Effector memory CD4-positive, alpha-beta T cell (primary cell): ENCODE measurements around the gene IPCEF1.
"Not testable (repeated sequence)": the region's sequence is repeated elsewhere in the genome, so short reads cannot be mapped to it uniquely, and the experiment has no call there.

Source experiments
- DNase-seq, 3 donors: peaks; one replicate each; pipeline ENCODE4 v3.0.0-alpha.2; 2020
- H3K27ac ChIP-seq: 2 replicates; pipeline ENCODE4 v1.7.0; 2013; ENCODE audit warnings: mild to moderate bottlenecking, low read length, moderate library complexity; ENCODE audit not compliant: insufficient read depth, poor library complexity, severe bottlenecking
- H3K27me3 ChIP-seq: replicated peaks from 2 replicates; pipeline ENCODE4 v1.7.0; 2013; ENCODE audit warnings: mild to moderate bottlenecking, low read length; ENCODE audit not compliant: insufficient read depth, control insufficient read depth, poor library complexity, severe bottlenecking
- H3K36me3 ChIP-seq: 2 replicates; pipeline ENCODE4 v1.7.0; 2013; ENCODE audit warnings: mild to moderate bottlenecking, low read length, moderate library complexity; ENCODE audit not compliant: control insufficient read depth, insufficient read depth
- H3K4me1 ChIP-seq: 2 replicates; pipeline ENCODE4 v1.7.0; 2013; ENCODE audit warnings: low read length, mild to moderate bottlenecking; ENCODE audit not compliant: control insufficient read depth, insufficient read depth, poor library complexity, severe bottlenecking
- H3K4me3 ChIP-seq: 2 replicates; pipeline ENCODE4 v1.7.0; 2013; ENCODE audit warnings: low read length, low read depth, mild to moderate bottlenecking; ENCODE audit not compliant: insufficient read depth, poor library complexity, severe bottlenecking
- H3K9me3 ChIP-seq: 2 replicates; pipeline ENCODE4 v1.7.0; 2013; ENCODE audit warnings: mild to moderate bottlenecking, low read length, moderate library complexity; ENCODE audit not compliant: control insufficient read depth

IPCEF1 gene

GRCh38 chr6:154318721-154319120 is 37.9 kb downstream of the IPCEF1 start:
- Histone ChIP-seq H3K4me1 (no peaks in the 10 kb centered on the region), H3K9me3 (no peaks in the 10 kb centered on the region), H3K4me3 (no peak overlapping the region), H3K27ac (no peak overlapping the region), H3K36me3 (no peaks in the 10 kb centered on the region), H3K27me3 (no peaks in the 10 kb centered on the region)
- no peak for DNase-seq

- H3K27me3 ChIP-seq, result no peaks in the 10 kb centered on the region
- H3K36me3 ChIP-seq, result no peaks in the 10 kb centered on the region
- H3K4me1 ChIP-seq, result no peaks in the 10 kb centered on the region
- no peak overlapping the region for H3K27ac ChIP-seq
- H3K9me3 ChIP-seq, result no peaks in the 10 kb centered on the region
- no peak for DNase-seq
- H3K4me3 ChIP-seq, result no peak overlapping the region
Measured at GRCh38 chr6:154316131-154316530, 40.5 kb downstream of the IPCEF1 start.

GRCh38 chr6:154314084-154314483 is 42.5 kb downstream of the IPCEF1 start:
- Histone ChIP-seq H3K4me1 (no peaks in the 10 kb centered on the region), H3K9me3 (no peaks in the 10 kb centered on the region), H3K27me3 (no peaks in the 10 kb centered on the region), H3K36me3 (no peaks in the 10 kb centered on the region), H3K4me3 (no peak overlapping the region), H3K27ac (no peak overlapping the region)
- DNase-seq, result no peak

GRCh38 chr6:154308986-154309385 is 47.6 kb downstream of the IPCEF1 start:
- no peaks in the 10 kb centered on the region for H3K4me1 ChIP-seq
- no peak overlapping the region for H3K27ac ChIP-seq
- no peaks in the 10 kb centered on the region for H3K36me3 ChIP-seq

GRCh38 chr6:154307696-154308425 is 48.7 kb downstream of the IPCEF1 start:
- Histone ChIP-seq H3K36me3 (no peaks in the 10 kb centered on the region), H3K27me3 (no peaks in the 10 kb centered on the region), H3K4me1 (no peaks in the 10 kb centered on the region), H3K27ac (no peak overlapping the region), H3K4me3 (no peak overlapping the region), H3K9me3 (no peaks in the 10 kb centered on the region)
- no peak for DNase-seq

More at GRCh38 chr6:154308986-154309385, 47.6 kb downstream of the IPCEF1 start:
- H3K4me3 ChIP-seq, result no peak overlapping the region
- H3K27me3 ChIP-seq, result no peaks in the 10 kb centered on the region
- DNase-seq, result no peak
- H3K9me3 ChIP-seq, result no peaks in the 10 kb centered on the region

- not testable (repeated sequence) for H3K27me3 ChIP-seq, DNase-seq, H3K27ac ChIP-seq
Measured at GRCh38 chr6:154307147-154307546, 49.5 kb downstream of the IPCEF1 start.

GRCh38 chr6:154306696-154307095 is 49.9 kb downstream of the IPCEF1 start:
- Histone ChIP-seq H3K4me1 (no peaks in the 10 kb centered on the region), H3K36me3 (no peaks in the 10 kb centered on the region), H3K27ac (no peak overlapping the region), H3K9me3 (no peaks in the 10 kb centered on the region), H3K27me3 (no peaks in the 10 kb centered on the region), H3K4me3 (no peak overlapping the region)
- no peak for DNase-seq

More at GRCh38 chr6:154307147-154307546, 49.5 kb downstream of the IPCEF1 start:
- H3K4me3 ChIP-seq, H3K9me3 ChIP-seq, H3K4me1 ChIP-seq, H3K36me3 ChIP-seq: not testable (repeated sequence)

GRCh38 chr6:154304191-154304590 is 52.4 kb downstream of the IPCEF1 start:
- Histone ChIP-seq H3K27me3 (no peaks in the 10 kb centered on the region), H3K4me3 (no peak overlapping the region), H3K4me1 (no peaks in the 10 kb centered on the region), H3K27ac (no peak overlapping the region), H3K9me3 (no peaks in the 10 kb centered on the region), H3K36me3 (no peaks in the 10 kb centered on the region)
- no peak for DNase-seq

- not testable (repeated sequence) for H3K4me1 ChIP-seq, H3K4me3 ChIP-seq, H3K27me3 ChIP-seq, H3K27ac ChIP-seq, H3K9me3 ChIP-seq, H3K36me3 ChIP-seq, DNase-seq
Measured at GRCh38 chr6:154303642-154304041, 53.0 kb downstream of the IPCEF1 start.

GRCh38 chr6:154301839-154302752 is 54.5 kb downstream of the IPCEF1 start:
- Histone ChIP-seq H3K4me1 (no peaks in the 10 kb centered on the region), H3K27ac (no peak overlapping the region), H3K9me3 (no peaks in the 10 kb centered on the region), H3K36me3 (no peaks in the 10 kb centered on the region), H3K4me3 (no peak overlapping the region), H3K27me3 (no peaks in the 10 kb centered on the region)
- DNase-seq, result no peak
